Stimulated activated CD4-positive, alpha-beta T cell treated with anti-CD3 and anti-CD28 coated beads, Interleukin-15, amount 100 ng/mL, for 24 hours (primary cell): ENCODE data around the gene YJEFN3.

Experiments used
- DNase-seq: peaks from one replicate; pipeline ENCODE4 v3.0.0-alpha.2; 2020

Gene YJEFN3

GRCh38 chr19:19524053-19524452 is 4.7 kb upstream of the YJEFN3 start:
- DNase-seq: no peak

- DNase-seq: no peak
These were observed 2.9 kb upstream of the YJEFN3 start for GRCh38 chr19:19525611-19526380.

- no peak for DNase-seq
These were observed 1.9 kb upstream of the YJEFN3 start for GRCh38 chr19:19526581-19527370.

- no peak for DNase-seq
These were observed 1.4 kb upstream of the YJEFN3 start for GRCh38 chr19:19527371-19527656.

- no peak for DNase-seq
These were observed 761 bp upstream of the YJEFN3 start for GRCh38 chr19:19527674-19528625.

GRCh38 chr19:19529783-19530422 is 1.2 kb downstream of the YJEFN3 start:
- no peak for DNase-seq

- DNase-seq: no peak
These were observed 1.7 kb downstream of the YJEFN3 start for GRCh38 chr19:19530423-19530804.

- DNase-seq: no peak
These were observed 2.2 kb downstream of the YJEFN3 start for GRCh38 chr19:19530889-19531288.

GRCh38 chr19:19531951-19532805 is 3.5 kb downstream of the YJEFN3 start:
- DNase-seq: peak; percentile 89

GRCh38 chr19:19532806-19533701 is 4.3 kb downstream of the YJEFN3 start:
- no peak for DNase-seq

- DNase-seq: no peak
These were observed 5.1 kb downstream of the YJEFN3 start for GRCh38 chr19:19533841-19534240.

GRCh38 chr19:19534556-19535265 is 6.0 kb downstream of the YJEFN3 start:
- no peak for DNase-seq

GRCh38 chr19:19535311-19536191 is 6.8 kb downstream of the YJEFN3 start:
- DNase-seq: no peak

GRCh38 chr19:19537075-19538048 is 8.7 kb downstream of the YJEFN3 start:
- no peak for DNase-seq

- peak; percentile 53 for DNase-seq
These were observed 9.5 kb downstream of the YJEFN3 start, which contains the start of gene CILP2 for GRCh38 chr19:19538061-19538784. Gene CILP2, plus strand, starts transcription at chr19:19538265. Its CDS starts 85 bp downstream, at chr19:19538350.

GRCh38 chr19:19538785-19539166 is 10.1 kb downstream of the YJEFN3 start:
- DNase-seq: no peak

GRCh38 chr19:19539698-19540063 is 11.0 kb downstream of the YJEFN3 start:
- DNase-seq: no peak
